Measurements from ENCODE around the gene PET117.
"Not testable (repeated sequence)": the region's sequence is repeated elsewhere in the genome, so short reads cannot be mapped to it uniquely, and the experiment has no call there.

The PET117 gene

DNA sequence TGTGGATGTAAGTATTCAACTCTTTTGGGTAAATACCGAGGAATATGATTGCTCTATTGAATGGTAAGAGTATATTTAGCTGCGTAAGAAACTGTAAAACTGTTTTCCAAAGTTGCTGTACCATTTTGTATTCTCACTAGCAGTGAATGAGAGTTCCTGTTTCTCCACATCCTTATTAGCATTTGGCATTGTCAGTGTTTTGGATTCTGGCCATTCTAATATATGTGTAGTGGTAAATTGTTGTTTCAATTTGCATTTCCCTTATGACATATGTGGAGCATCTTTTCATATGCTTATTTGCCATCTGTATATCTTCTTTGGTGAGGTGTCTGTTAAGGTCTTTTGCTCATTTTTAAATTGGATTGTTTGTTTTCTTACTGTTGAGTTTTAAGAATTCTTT, 29.3 kb upstream of the PET117 start:
- TF ChIP-seq, protein P1, sequence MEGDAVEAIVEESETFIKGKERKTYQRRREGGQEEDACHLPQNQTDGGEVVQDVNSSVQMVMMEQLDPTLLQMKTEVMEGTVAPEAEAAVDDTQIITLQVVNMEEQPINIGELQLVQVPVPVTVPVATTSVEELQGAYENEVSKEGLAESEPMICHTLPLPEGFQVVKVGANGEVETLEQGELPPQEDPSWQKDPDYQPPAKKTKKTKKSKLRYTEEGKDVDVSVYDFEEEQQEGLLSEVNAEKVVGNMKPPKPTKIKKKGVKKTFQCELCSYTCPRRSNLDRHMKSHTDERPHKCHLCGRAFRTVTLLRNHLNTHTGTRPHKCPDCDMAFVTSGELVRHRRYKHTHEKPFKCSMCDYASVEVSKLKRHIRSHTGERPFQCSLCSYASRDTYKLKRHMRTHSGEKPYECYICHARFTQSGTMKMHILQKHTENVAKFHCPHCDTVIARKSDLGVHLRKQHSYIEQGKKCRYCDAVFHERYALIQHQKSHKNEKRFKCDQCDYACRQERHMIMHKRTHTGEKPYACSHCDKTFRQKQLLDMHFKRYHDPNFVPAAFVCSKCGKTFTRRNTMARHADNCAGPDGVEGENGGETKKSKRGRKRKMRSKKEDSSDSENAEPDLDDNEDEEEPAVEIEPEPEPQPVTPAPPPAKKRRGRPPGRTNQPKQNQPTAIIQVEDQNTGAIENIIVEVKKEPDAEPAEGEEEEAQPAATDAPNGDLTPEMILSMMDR (IDR thresholded peaks at IDR 0.05; ENCODE audit: borderline replicate concordance, extremely low read depth, low read length, poor library complexity, severe bottlenecking) = no peak
- no peak for TF ChIP-seq EZH2 (IDR thresholded peaks at IDR 0.05; ENCODE audit: borderline replicate concordance, low read depth, low read length, severe bottlenecking)
- Histone ChIP-seq H4K20me1 (ENCODE audit: insufficient read depth, low read length) (no peaks in the 10 kb centered on the region), H3K79me2 (ENCODE audit: insufficient read depth, low read length) (no peaks in the 10 kb centered on the region), H3K9ac (ENCODE audit: low read depth, low read length) (no peak overlapping the region), H3K4me1 (ENCODE audit: insufficient read depth, low read length) (no peaks in the 10 kb centered on the region), H3K4me3 (ENCODE audit: low read depth in 1 of 2, low read length in 2 of 2) (no peak overlapping the region), H3K4me2 (ENCODE audit: insufficient read depth, low read length) (no peak overlapping the region), H3K9me3 (ENCODE audit: insufficient read depth, low read length, severe bottlenecking) (no peaks in the 10 kb centered on the region), H3K27me3 (ENCODE audit: insufficient read depth, low read length, poor library complexity) (peaks cover 10% of the 10 kb centered on the region), H3K36me3 (ENCODE audit: insufficient read depth, low read length) (no peaks in the 10 kb centered on the region), H2AFZ (ENCODE audit: low read depth, low read length) (no peak overlapping the region), H3K27ac (ENCODE audit: low read length) (no peak overlapping the region)
- ATAC-seq (ENCODE audit: insufficient read depth, low read depth) (no peak), DNase-seq (no peak)

DNA sequence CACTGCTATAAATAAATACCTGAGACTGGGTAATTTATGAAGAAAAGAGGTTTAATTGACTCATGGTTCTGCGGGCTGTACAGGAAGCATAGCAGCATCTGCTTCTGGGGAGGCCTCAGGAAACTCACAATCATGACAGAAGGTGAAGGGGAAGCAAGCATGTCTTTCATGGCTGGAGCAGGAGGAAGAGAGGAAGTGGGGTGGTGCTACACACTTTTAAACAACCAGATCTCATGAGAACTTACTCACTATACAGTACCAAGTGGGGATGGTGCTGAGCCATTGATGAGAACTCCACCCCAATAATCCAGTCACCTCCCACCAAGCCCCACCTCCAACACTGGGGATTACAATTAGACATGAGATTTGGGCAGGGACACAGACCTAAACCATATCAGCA, 9.1 kb upstream of the PET117 start:
- H3K9ac ChIP-seq (ENCODE audit: low read depth, low read length); H3K9me3 ChIP-seq (ENCODE audit: insufficient read depth, low read length, severe bottlenecking); H3K36me3 ChIP-seq (ENCODE audit: insufficient read depth, low read length); H3K4me1 ChIP-seq (ENCODE audit: insufficient read depth, low read length); H4K20me1 ChIP-seq (ENCODE audit: insufficient read depth, low read length); H3K79me2 ChIP-seq (ENCODE audit: insufficient read depth, low read length); ATAC-seq (ENCODE audit: insufficient read depth, low read depth); H3K4me2 ChIP-seq (ENCODE audit: insufficient read depth, low read length); H3K27ac ChIP-seq (ENCODE audit: low read length); H3K27me3 ChIP-seq (ENCODE audit: insufficient read depth, low read length, poor library complexity); H2AFZ ChIP-seq (ENCODE audit: low read depth, low read length); DNase-seq; H3K4me3 ChIP-seq (ENCODE audit: low read depth in 1 of 2, low read length in 2 of 2): not testable (repeated sequence)

DNA sequence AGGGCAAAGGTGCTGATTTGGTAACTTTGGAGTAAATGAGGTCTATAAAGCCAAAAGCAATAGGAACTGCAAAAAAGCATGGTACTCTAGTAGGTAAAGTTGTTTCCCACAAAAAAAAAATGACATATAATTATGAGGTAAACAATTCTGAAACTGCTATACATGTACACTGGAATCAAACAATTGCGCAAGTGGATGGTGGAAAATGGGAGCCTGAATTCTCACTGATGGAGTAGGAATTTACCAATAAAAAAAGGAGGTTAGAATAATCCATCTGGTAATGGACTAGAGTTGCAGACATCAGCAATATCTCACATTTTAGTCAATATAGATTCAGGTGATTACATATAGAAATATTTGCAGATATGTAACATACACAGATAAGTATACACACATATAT, 5.0 kb upstream of the PET117 start:
- ATAC-seq (ENCODE audit: insufficient read depth, low read depth) = no peak
- no peak overlapping the region for H2AFZ ChIP-seq (ENCODE audit: low read depth, low read length)
- H3K27ac ChIP-seq (ENCODE audit: low read length) = no peak overlapping the region
- H3K27me3 ChIP-seq (ENCODE audit: insufficient read depth, low read length, poor library complexity) = peaks cover 4% of the 10 kb centered on the region
- no peaks in the 10 kb centered on the region for H3K79me2 ChIP-seq (ENCODE audit: insufficient read depth, low read length)
- H3K4me1 ChIP-seq (ENCODE audit: insufficient read depth, low read length) = peaks cover 5% of the 10 kb centered on the region
- TF ChIP-seq, protein P1 (IDR thresholded peaks at IDR 0.05; ENCODE audit: borderline replicate concordance, extremely low read depth, low read length, poor library complexity, severe bottlenecking) = no peak
- TF ChIP-seq EZH2 (IDR thresholded peaks at IDR 0.05; ENCODE audit: borderline replicate concordance, low read depth, low read length, severe bottlenecking) = no peak
- no peaks in the 10 kb centered on the region for H3K9me3 ChIP-seq (ENCODE audit: insufficient read depth, low read length, severe bottlenecking)
- no peak overlapping the region for H3K9ac ChIP-seq (ENCODE audit: low read depth, low read length)
- H3K4me3 ChIP-seq (ENCODE audit: low read depth in 1 of 2, low read length in 2 of 2) = no peak overlapping the region
- H3K4me2 ChIP-seq (ENCODE audit: insufficient read depth, low read length) = no peak overlapping the region
- H4K20me1 ChIP-seq (ENCODE audit: insufficient read depth, low read length) = no peaks in the 10 kb centered on the region
- no peaks in the 10 kb centered on the region for H3K36me3 ChIP-seq (ENCODE audit: insufficient read depth, low read length)
- DNase-seq = no peak

DNA sequence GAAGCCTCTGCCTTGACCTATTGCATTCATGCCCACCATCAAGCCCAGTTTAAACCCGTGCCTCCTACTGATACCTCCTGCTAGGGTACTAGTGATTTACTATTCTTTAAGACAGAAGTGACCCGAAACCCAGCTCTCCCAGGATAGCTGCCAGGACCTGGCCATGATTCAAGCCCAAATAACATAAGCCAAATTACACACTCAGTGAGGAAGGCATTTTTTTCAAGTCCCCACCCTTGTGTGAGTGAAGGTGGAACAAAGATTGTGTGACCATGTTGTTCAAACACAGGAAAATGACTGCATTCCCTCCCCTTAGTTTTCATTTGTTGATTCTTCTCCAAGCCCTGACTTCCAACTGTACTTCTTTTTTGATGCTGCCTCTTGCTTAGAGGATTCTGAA, 3.7 kb upstream of the PET117 start:
- no peak for TF ChIP-seq EZH2 (IDR thresholded peaks at IDR 0.05; ENCODE audit: borderline replicate concordance, low read depth, low read length, severe bottlenecking)
- TF ChIP-seq, protein P1 (IDR thresholded peaks at IDR 0.05; ENCODE audit: borderline replicate concordance, extremely low read depth, low read length, poor library complexity, severe bottlenecking) = no peak
- no peaks in the 10 kb centered on the region; the same call in 1 of the 2 replicates for H3K36me3 ChIP-seq (ENCODE audit: insufficient read depth, low read length)
- H4K20me1 ChIP-seq (ENCODE audit: insufficient read depth, low read length) = no peaks in the 10 kb centered on the region
- no peak overlapping the region for H3K27ac ChIP-seq (ENCODE audit: low read length)
- H3K4me2 ChIP-seq (ENCODE audit: insufficient read depth, low read length) = no peak overlapping the region
- no peak overlapping the region for H2AFZ ChIP-seq (ENCODE audit: low read depth, low read length)
- H3K9me3 ChIP-seq (ENCODE audit: insufficient read depth, low read length, severe bottlenecking) = no peaks in the 10 kb centered on the region
- peaks cover 13% of the 10 kb centered on the region for H3K79me2 ChIP-seq (ENCODE audit: insufficient read depth, low read length)
- DNase-seq = no peak
- no peak overlapping the region for H3K4me3 ChIP-seq (ENCODE audit: low read depth in 1 of 2, low read length in 2 of 2)
- H3K4me1 ChIP-seq (ENCODE audit: insufficient read depth, low read length) = peaks cover 10% of the 10 kb centered on the region
- ATAC-seq (ENCODE audit: insufficient read depth, low read depth) = no peak
- peaks cover 4% of the 10 kb centered on the region for H3K27me3 ChIP-seq (ENCODE audit: insufficient read depth, low read length, poor library complexity)
- no peak overlapping the region for H3K9ac ChIP-seq (ENCODE audit: low read depth, low read length)
